Heart left ventricle (tissue), 16 donors: ENCODE measurements around the gene IFNL4. TPM values are rescaled to one million over a fixed set of nuclear protein-coding genes. Genes with fewer than 3 reads are reported as not detected.

Experiments used
- ATAC-seq, 4 donors: fragments of 200-7000 bp; cut with Tn5 transposase; one replicate each; pipeline ENCODE4 v1.9.1; 2020 to 2022; ENCODE audit warnings: moderate library complexity in 4 of 4, mild to moderate bottlenecking in 3 of 4, moderate number of reproducible peaks in 1 of 4
- DNase-seq, 5 donors: peaks; one replicate each; pipeline ENCODE4 v3.0.0-alpha.2; 2020
- H3K27ac ChIP-seq, 12 donors: fragments of 200-600 bp; sonication (generic) in 4 of 12; one replicate each; pipeline versions ENCODE4 v1.5.0 to v1.8.0; 2016 to 2022; ENCODE audit warnings: mild to moderate bottlenecking in 2 of 12
- H3K27me3 ChIP-seq, 9 donors: fragments of 200-600 bp; sonication (generic) in 2 of 9; one replicate each; pipeline versions ENCODE4 v1.5.1 to v1.8.0; 2016 to 2022; ENCODE audit warnings: mild to moderate bottlenecking in 3 of 9
- H3K36me3 ChIP-seq, 9 donors: fragments of 200-600 bp; sonication (generic) in 2 of 9; one replicate each; pipeline versions ENCODE4 v1.5.0 to v1.8.0; 2018 to 2022; ENCODE audit warnings: mild to moderate bottlenecking in 2 of 9
- H3K4me1 ChIP-seq, 12 donors: fragments of 200-600 bp; sonication (generic) in 4 of 12; one replicate each; pipeline versions ENCODE4 v1.5.0 to v1.8.0; 2016 to 2022; ENCODE audit warnings: mild to moderate bottlenecking in 3 of 12
- H3K4me3 ChIP-seq, 12 donors: fragments of 200-600 bp; sonication (generic) in 4 of 12; one replicate each; pipeline versions ENCODE4 v1.5.0 to v1.8.0; 2017 to 2022; ENCODE audit warnings: mild to moderate bottlenecking in 9 of 12, moderate library complexity in 4 of 12
- H3K9me3 ChIP-seq, 12 donors: fragments of 200-600 bp; sonication (generic) in 4 of 12; one replicate each; pipeline versions ENCODE4 v1.5.0 to v1.8.0; 2016 to 2022; ENCODE audit warnings: mild to moderate bottlenecking in 1 of 12
- POLR2A ChIP-seq, 2 donors: fragments of 450-650 bp; IDR thresholded peaks; one replicate each; pipeline ENCODE4 v1.6.1; 2017; ENCODE audit warnings: antibody characterized with exemption in 2 of 2, mild to moderate bottlenecking in 2 of 2, moderate library complexity in 2 of 2
- WGBS, 4 donors: extraction: QIAGEN DNeasy Blood & Tissue Kit in 2 of 4; methylation state at CpG; one replicate each; pipeline versions ENCODE4 v1.1.5 to v1.1.7; 2013 to 2018; 5-methylcytosine and 5-hydroxymethylcytosine counted together
- intact Hi-C, 10 donors: fragments of 100-400 bp; cut with DNase I; formaldehyde crosslinking; loops; one replicate each; pipeline versions ENCODE4 v1.11.1 to v1.14.2; 2022
- polyA plus RNA-seq, 2 donors: library from polyadenylated mRNA; stranded (reverse); fragments of 200-250 nt; gene quantifications; one replicate each; pipeline ENCODE4 v1.2.3, GENCODE V29; 2013
- total RNA-seq, 9 donors: library from RNA; depleted of rRNA in 2 of 9; stranded (reverse); fragments of >200 nt in 2 of 9; fragmentation: NEBNext Ultra II Directional in 3 of 9; extraction: Animal tissue kit (Norgen Biotek cat#: 25700) in 3 of 9; gene quantifications; one replicate each; pipeline versions ENCODE4 v1.1.0 to v1.2.4, GENCODE V29; 2016 to 2023
- TF ChIP-seq, protein P1 (sequence below), 12 donors: fragments of 200-600 bp; sonication (generic) in 4 of 12; IDR thresholded peaks; one replicate each; pipeline versions ENCODE4 v1.5.0 to v1.8.0; 2018 to 2022; ENCODE audit warnings: antibody characterized with exemption in 12 of 12, mild to moderate bottlenecking in 5 of 12
- donor health status: ischemic (EF 13 %, LVEDD 7.1; RV severe dilation, severe dysfunction).
- donor health status: healthy with polysubstance abuse.
- donor health status: DM: no; HTN: yes; CAD: no.
- donor health status: DM: no; HTN: no; CAD: no.
- donor health status: ischemic (EF 25% LVEDD 6.9; RV normal size, moderate dysfunction).
- donor health status: ischemic (EF 25% LVEDD 5.7; RV mildly dilated, moderate dysfunction).
- donor health status: healthy.
- donor health status: DM: yes; HTN: yes; CAD: no.
- donor health status: ischemic (EF 35%, LVEDD 5.7; RV mildly dilated, moderate dysfunction).
- donor health status: nonischemic (EF 11% LVEDD 7.7; RV severe dilation, severe dysfunction).
- donor health status: DM: yes; HTN: yes; CAD: no.
- donor health status: PGD.
- donor health status: ischemic (EF 29% LVEDD 5.4; RV normal size, mild dysfunction).
- donor health status: nonischemic (EF 23%, LVEDD 6.1; RV moderate dilation, normal function).

The IFNL4 gene
- total and polyA plus RNA-seq, 11 donors: not detected

DNA sequence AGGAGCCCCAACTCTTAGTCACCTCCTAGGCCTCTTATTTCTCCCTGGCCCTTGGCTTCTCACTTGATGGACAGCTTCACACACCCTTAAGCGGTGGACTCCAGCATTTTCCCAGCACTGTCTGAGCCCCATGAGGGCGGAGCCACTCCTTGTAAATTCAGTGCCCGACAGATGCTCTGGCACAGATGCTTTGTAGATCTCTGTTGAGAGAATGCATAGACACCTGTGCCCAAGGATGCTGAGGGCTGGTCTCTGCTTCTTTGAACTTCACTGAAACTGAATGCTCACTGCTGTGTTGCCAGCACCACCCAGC, 47.9 kb downstream of the IFNL4 start:
- intact Hi-C loops: loop anchor here in 2 of 10 donors (10.0 kb wide), 1 partner anchor 114 kb away; no protein-coding TSS in a partner anchor
- Histone ChIP-seq H3K9me3 (no peaks in the 10 kb centered on the region), H3K27ac (no peak overlapping the region), H3K36me3 (no peaks in the 10 kb centered on the region), H3K4me1 (peaks cover 0 to 9% (median 0%) of the 10 kb centered on the region in 12 donors), H3K27me3 (peaks cover 21 to 98% (median 84%) of the 10 kb centered on the region in 9 donors), H3K4me3 (no peak overlapping the region)
- TF ChIP-seq POLR2A (IDR thresholded peaks at IDR 0.05): no peak
- TF ChIP-seq, protein P1, sequence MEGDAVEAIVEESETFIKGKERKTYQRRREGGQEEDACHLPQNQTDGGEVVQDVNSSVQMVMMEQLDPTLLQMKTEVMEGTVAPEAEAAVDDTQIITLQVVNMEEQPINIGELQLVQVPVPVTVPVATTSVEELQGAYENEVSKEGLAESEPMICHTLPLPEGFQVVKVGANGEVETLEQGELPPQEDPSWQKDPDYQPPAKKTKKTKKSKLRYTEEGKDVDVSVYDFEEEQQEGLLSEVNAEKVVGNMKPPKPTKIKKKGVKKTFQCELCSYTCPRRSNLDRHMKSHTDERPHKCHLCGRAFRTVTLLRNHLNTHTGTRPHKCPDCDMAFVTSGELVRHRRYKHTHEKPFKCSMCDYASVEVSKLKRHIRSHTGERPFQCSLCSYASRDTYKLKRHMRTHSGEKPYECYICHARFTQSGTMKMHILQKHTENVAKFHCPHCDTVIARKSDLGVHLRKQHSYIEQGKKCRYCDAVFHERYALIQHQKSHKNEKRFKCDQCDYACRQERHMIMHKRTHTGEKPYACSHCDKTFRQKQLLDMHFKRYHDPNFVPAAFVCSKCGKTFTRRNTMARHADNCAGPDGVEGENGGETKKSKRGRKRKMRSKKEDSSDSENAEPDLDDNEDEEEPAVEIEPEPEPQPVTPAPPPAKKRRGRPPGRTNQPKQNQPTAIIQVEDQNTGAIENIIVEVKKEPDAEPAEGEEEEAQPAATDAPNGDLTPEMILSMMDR (IDR thresholded peaks at IDR 0.05): no peak
- ATAC-seq (no peak), DNase-seq (no peak)
- 75 to 87% (median 82%) methylated on average over 3 of the region's 3 CpGs for WGBS, 4 donors

DNA sequence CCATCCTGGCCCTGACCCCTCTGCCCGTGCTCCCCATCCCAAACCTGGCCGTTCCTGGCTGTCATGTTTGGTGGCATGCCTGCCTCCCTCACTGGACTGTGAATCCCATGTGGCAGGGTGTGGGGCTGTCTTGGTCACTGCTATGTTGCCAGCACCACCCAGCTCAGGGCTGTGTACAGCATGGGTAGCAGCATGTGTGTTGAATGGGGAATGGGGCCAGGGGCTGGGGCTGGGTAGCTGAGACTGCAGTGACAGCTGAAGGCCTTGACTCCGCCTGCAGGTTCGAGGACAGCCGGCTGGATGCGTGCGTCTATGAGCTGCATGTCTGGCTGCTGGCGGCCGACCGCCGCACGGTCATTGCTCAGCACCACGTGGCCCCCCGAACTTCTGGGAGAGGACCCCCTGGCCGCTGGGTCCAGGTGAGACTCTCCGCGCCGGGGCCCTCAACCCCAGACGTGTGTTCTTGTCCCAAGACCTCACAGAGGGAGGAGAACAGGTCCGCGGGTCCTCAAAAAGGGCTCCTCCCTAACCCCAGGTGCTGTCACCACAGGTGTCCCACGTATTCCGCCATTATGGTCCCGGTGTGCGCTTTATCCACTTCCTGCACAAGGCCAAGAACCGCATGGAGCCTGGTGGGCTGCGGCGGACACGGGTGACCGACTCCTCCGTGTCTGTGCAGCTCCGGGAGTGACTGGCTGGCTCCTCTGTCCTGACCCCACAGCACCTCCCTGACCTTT, 48.4 kb downstream of the IFNL4 start:
- no peak for ATAC-seq
- 79 to 89% (median 84%) methylated on average over 8 to 32 of the region's 32 CpGs for WGBS, 4 donors

DNA sequence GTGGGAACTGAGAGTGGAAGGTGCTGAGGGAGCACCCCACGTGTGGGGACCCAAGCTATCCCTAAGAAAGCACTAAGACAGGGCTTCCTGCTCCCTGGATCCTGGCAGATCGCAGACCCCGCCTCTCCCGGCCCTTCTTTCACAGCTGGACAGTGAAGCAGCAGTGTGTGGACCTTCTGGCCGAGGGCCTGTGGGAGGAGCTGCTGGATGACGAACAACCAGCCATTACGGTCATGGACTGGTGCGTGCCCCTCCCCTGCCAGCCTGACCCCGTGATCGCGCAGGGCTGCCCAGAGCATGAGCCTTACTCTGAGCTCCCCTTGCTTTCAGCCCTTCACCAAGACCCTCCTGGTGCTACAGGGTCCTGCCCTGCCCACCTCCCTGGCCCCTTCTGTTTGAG, 49.6 kb downstream of the IFNL4 start:
- DNase-seq (peak in 1 of 5 donors; percentile 38), ATAC-seq (peak in 3 of 4 donors; percentile 34 to 66 (median 63))
- no peak overlapping the region for H3K27ac ChIP-seq
- H3K27me3 ChIP-seq: peaks cover 25 to 99% (median 79%) of the 10 kb centered on the region in 9 donors
- H3K4me3 ChIP-seq: no peak overlapping the region
- intact Hi-C loops: loop anchor here in 1 of 10 donors (10.0 kb wide), 1 partner anchor 126 kb away; the partner anchor contains the start of gene LRFN1
- no peaks in the 10 kb centered on the region for H3K36me3 ChIP-seq
- H3K4me1 ChIP-seq: peaks cover 0 to 9% (median 0%) of the 10 kb centered on the region in 12 donors
- TF ChIP-seq, protein P1 (IDR thresholded peaks at IDR 0.05): no peak
- no peak for TF ChIP-seq POLR2A (IDR thresholded peaks at IDR 0.05)
- H3K9me3 ChIP-seq: no peaks in the 10 kb centered on the region
- WGBS, 4 donors: 29 to 40% (median 32%) methylated on average over 7 to 11 of the region's 11 CpGs

More for the DNA sequence above, 48.4 kb downstream of the IFNL4 start:
- no peak overlapping the region for H3K4me3 ChIP-seq
- H3K27ac ChIP-seq: no peak overlapping the region
- no peaks in the 10 kb centered on the region for H3K9me3 ChIP-seq
- no peaks in the 10 kb centered on the region for H3K36me3 ChIP-seq
- intact Hi-C loops: loop anchor here in 2 of 10 donors (10.0 kb wide), 1 partner anchor 115 kb away; no protein-coding TSS in a partner anchor
- TF ChIP-seq, protein P1 (IDR thresholded peaks at IDR 0.05): no peak
- TF ChIP-seq POLR2A (IDR thresholded peaks at IDR 0.05): no peak
- H3K27me3 ChIP-seq: peaks cover 23 to 99% (median 85%) of the 10 kb centered on the region in 9 donors
- DNase-seq: no peak
- H3K4me1 ChIP-seq: peaks cover 0 to 9% (median 0%) of the 10 kb centered on the region in 12 donors

DNA sequence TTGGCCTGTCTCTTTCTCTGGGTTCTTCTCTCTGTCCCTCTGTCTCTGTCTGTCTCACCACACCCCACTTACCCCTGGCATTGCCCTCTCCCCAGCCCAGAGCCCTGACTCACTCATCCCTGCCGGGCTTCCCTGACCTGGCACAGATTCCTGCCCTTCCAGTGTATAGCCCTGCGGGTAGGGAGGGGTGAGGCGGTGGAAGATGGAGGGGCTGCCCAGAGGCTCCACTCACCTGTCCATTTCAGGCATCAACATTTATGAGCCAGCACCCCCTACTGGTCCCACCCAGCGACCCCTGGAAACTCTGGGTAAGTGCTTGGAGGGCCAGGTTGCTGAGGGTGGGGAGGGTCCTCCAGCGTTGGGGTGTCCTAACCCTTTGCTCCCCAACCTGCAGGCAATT, 50.8 kb downstream of the IFNL4 start:
- no peak for TF ChIP-seq POLR2A (IDR thresholded peaks at IDR 0.05)
- TF ChIP-seq, protein P1 (IDR thresholded peaks at IDR 0.05): no peak
- no peak overlapping the region for H3K27ac ChIP-seq
- 44 to 55% (median 48%) methylated on average over 5 of the region's 5 CpGs for WGBS, 4 donors
- H3K9me3 ChIP-seq: no peaks in the 10 kb centered on the region
- intact Hi-C loops: loop anchor here in 1 of 10 donors (10.0 kb wide), 1 partner anchor 127 kb away; the partner anchor contains the start of gene LRFN1
- ATAC-seq (no peak), DNase-seq (no peak)
- no peaks in the 10 kb centered on the region for H3K36me3 ChIP-seq
- H3K4me3 ChIP-seq: no peak overlapping the region
- H3K4me1 ChIP-seq: peaks cover 0 to 9% (median 0%) of the 10 kb centered on the region in 12 donors
- H3K27me3 ChIP-seq: peaks cover 17 to 97% (median 67%) of the 10 kb centered on the region in 9 donors
